Bronchial epithelial cell (primary cell): ENCODE measurements around the gene SETD1B. TPM values are rescaled to one million over a fixed set of nuclear protein-coding genes. Genes with fewer than 3 reads are reported as not detected.
A peak's percentile ranks its signal among the peaks of the same experiment; 100 is the strongest.
"Not testable (repeated sequence)": the region's sequence is repeated elsewhere in the genome, so short reads cannot be mapped to it uniquely, and the experiment has no call there.

Experiments
- DNase-seq: peaks from one replicate; pipeline ENCODE4 v3.0.0-alpha.2; 2010; ENCODE audit warnings: low read depth
- FAIRE-seq: peaks from 2 replicates; lab custom pipeline; 2011; peaks lifted over from hg19 to GRCh38; lab: Jason Lieb, UNC
- H3K27me3 ChIP-seq: 2 replicates; pipeline ENCODE4 v1.5.1; 2011; ENCODE audit warnings: low read length; ENCODE audit not compliant: control insufficient read depth, insufficient read depth
- H3K36me3 ChIP-seq: 2 replicates; pipeline ENCODE4 v1.5.1; 2011; ENCODE audit warnings: low read length; ENCODE audit not compliant: control insufficient read depth, insufficient read depth
- H3K4me3 ChIP-seq: 2 replicates; pipeline ENCODE4 v1.5.1; 2011; ENCODE audit warnings: mild to moderate bottlenecking, low read depth, low read length, control low read depth
- CTCF ChIP-seq: IDR thresholded peaks from 2 replicates; pipeline ENCODE4 v1.5.1; 2011; ENCODE audit warnings: mild to moderate bottlenecking, moderate library complexity, low read length, control low read depth, inconsistent platforms; ENCODE audit not compliant: insufficient read depth, severe bottlenecking
- total RNA-seq: library from RNA; depleted of rRNA; stranded (reverse); fragments of >200 nt; gene quantifications from 2 replicates; pipeline ENCODE4 v1.2.1, GENCODE V29; 2014

Gene SETD1B
- total RNA-seq, 1 donor from 2014 or later = 1.8 TPM

DNA sequence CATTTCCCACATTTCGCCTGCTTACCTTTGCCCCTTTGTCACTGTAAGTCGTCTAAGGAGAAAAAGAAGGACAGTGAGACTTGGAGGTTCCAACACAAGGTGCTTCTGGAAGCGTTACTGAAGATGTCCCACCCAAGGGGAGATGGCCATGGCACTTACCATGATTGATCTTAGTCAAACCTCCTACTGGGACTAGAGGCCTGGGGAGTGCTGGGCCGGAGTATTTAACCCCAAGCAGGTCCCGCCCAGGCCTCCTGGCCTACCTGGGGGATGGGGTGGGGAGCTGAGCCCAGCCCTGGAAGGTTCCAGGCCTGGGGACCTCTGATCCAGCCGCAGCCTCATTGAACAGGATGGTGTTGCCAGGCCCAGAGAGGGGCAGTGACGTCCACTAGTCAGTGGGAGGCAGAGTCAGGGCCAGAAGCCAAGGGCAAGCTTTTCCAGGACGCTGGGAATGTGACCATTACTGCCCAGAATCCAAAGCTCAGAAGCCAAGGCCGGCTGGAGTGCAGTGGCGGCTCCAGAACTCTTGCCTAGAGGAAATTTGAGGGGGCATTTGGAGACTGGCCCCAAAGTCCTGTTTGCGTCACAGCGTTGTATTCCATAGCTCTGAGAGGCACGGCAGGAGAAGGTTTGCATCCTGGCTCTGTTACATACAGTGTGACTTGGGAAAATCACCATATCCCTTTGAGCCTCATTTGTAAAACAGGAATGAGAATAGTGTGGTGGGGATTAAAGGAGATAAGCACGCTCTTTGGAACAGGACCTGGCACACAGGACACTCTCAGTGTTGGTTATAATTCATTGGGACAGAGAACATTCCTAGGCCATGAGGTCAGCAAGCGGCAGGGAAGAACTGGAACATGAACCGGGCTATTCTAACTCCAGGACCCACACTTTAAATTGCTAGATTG lies 55.1 kb downstream of the SETD1B start, which contains the start of gene HPD:
TSS of gene HPD (minus strand) at position 198 of the 911 bp plus-strand sequence. CDS start at position 162, 36 bp downstream.
- no peak for TF ChIP-seq CTCF
- FAIRE-seq (peak; percentile 92), DNase-seq (peak; percentile 61)
- no peaks in the 10 kb centered on the region for H3K27me3 ChIP-seq
- no peaks in the 10 kb centered on the region for H3K36me3 ChIP-seq
- no peak within 1 kb of the TSS for H3K4me3 ChIP-seq

- TF ChIP-seq CTCF = no peak
- Histone ChIP-seq H3K4me3 (no peak overlapping the region), H3K27me3 (no peaks in the 10 kb centered on the region), H3K36me3 (no peaks in the 10 kb centered on the region)
- FAIRE-seq (no peak), DNase-seq (no peak)
These were observed 56.4 kb downstream of the SETD1B start for GRCh38 chr12:121860257-121860656.

- FAIRE-seq, H3K36me3 ChIP-seq, DNase-seq: not testable (repeated sequence)
These were observed 56.9 kb downstream of the SETD1B start for GRCh38 chr12:121860699-121861098.

DNA sequence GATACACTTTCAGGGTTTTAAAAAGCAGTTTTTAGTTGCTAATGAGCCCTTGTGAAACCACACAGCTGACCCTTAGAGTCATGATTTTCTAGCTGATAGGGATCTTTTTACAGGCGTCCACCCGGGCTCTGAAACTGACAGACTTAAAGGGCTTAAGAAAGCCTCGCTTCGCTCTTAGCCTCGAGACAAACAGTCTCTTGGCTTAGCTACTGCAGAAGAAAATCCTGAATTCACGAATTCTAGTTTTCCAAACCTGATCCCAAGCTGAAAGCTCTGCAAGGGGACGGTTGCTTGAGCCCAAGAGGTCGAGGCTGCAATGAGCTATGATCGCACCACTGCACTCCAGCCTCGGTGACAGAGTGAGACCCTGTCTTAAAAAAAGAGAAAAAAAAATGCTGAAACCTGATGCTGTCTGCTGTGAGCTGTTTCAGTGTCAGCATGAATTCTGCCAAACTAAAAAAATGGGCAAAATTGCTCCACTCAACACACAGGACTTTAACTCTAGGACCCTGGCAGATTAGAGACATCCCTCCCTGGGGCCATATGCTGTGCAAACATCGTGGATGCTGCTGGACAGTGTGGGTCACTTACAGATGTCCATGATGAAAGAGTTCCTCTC lies 57.9 kb downstream of the SETD1B start:
- Histone ChIP-seq H3K36me3 (no peaks in the 10 kb centered on the region), H3K27me3 (no peaks in the 10 kb centered on the region), H3K4me3 (no peak overlapping the region)
- DNase-seq (no peak), FAIRE-seq (no peak)
- no peak for TF ChIP-seq CTCF

More at GRCh38 chr12:121860699-121861098, 56.9 kb downstream of the SETD1B start:
- H3K4me3 ChIP-seq, H3K27me3 ChIP-seq: not testable (repeated sequence)

DNA sequence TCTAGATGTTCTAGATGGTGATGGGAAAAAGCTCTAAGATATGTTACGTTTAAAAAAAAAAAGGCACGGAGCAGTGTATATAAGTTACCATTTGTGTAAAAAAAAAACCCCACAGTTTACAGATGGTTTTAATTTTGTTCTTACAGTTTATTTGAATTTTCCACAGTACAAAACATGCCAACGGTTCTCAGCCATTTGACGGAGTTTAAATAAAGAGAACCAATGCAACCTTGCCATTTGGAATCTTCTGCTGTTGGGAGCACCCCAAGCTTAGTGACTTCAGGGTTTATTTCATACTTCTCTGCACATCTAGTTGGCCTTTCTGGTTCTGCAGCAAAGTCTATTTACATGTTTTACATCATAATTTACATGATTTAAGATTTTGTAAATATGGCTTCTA lies 62.5 kb downstream of the SETD1B start:
- FAIRE-seq (no peak), DNase-seq (no peak)
- H3K36me3 ChIP-seq = no peaks in the 10 kb centered on the region
- no peak for TF ChIP-seq CTCF
- no peaks in the 10 kb centered on the region for H3K27me3 ChIP-seq
- no peak overlapping the region for H3K4me3 ChIP-seq

DNA sequence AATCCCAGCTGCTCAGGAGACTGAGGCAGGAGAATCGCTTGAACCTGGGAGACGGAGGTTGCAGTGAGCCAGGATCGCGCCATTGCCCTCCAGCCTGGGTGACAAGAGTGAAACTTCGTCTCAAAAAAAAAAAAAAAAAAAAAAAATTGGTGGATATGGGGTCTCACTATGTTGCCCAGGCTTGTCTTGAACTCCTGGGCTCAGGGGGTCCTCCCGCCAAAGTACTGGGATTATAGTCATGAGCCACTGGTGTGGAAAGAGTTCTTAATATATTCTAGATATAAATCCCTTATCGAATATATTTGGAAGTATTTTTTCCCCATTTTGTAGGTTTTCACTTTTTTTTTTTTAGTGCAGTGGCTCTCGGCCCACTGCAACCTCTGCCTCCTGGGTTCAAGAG lies 65.4 kb downstream of the SETD1B start:
- FAIRE-seq, H3K27me3 ChIP-seq, H3K36me3 ChIP-seq, H3K4me3 ChIP-seq, DNase-seq: not testable (repeated sequence)
